HG03103 (cell line): Measurements from ENCODE around the gene SLC17A9.
"Not testable (repeated sequence)": the region's sequence is repeated elsewhere in the genome, so short reads cannot be mapped to it uniquely, and the experiment has no call there.

Experiments
- ATAC-seq: cut with Tn5 transposase; IDR thresholded peaks from one replicate; pipeline ENCODE4 v1.9.1; 2021; ENCODE audit warnings: low read depth; ENCODE audit not compliant: unreplicated experiment

Gene SLC17A9

GRCh38 chr20:62918831-62919230, 33.7 kb upstream of the SLC17A9 start:
- no peak for ATAC-seq

GRCh38 chr20:62920039-62920645, 32.4 kb upstream of the SLC17A9 start:
- ATAC-seq: no peak

- no peak for ATAC-seq
These were observed 31.3 kb upstream of the SLC17A9 start for GRCh38 chr20:62921119-62921687.

- ATAC-seq: no peak
These were observed 30.0 kb upstream of the SLC17A9 start for GRCh38 chr20:62922451-62922921.

- ATAC-seq: not testable (repeated sequence)
These were observed 29.3 kb upstream of the SLC17A9 start for GRCh38 chr20:62923059-62923668.

- ATAC-seq: no peak
These were observed 28.7 kb upstream of the SLC17A9 start for GRCh38 chr20:62923669-62924441.

GRCh38 chr20:62924442-62925075, 27.9 kb upstream of the SLC17A9 start:
- no peak for ATAC-seq

GRCh38 chr20:62925076-62925419, 27.5 kb upstream of the SLC17A9 start:
- ATAC-seq: no peak

- no peak for ATAC-seq
These were observed 26.9 kb upstream of the SLC17A9 start for GRCh38 chr20:62925420-62926228.

- ATAC-seq: peak; percentile 68
These were observed 26.0 kb upstream of the SLC17A9 start, which contains the start of gene DIDO1 for GRCh38 chr20:62926229-62927127. Gene DIDO1, minus strand, starts transcription at chr20:62926505.

- ATAC-seq: no peak
These were observed 25.3 kb upstream of the SLC17A9 start for GRCh38 chr20:62927128-62927705.

- no peak for ATAC-seq
These were observed 24.1 kb upstream of the SLC17A9 start for GRCh38 chr20:62928246-62928939.

- no peak for ATAC-seq
These were observed 23.4 kb upstream of the SLC17A9 start for GRCh38 chr20:62929051-62929538.

GRCh38 chr20:62931464-62931863, 21.0 kb upstream of the SLC17A9 start:
- no peak for ATAC-seq

- ATAC-seq: no peak
These were observed 18.5 kb upstream of the SLC17A9 start for GRCh38 chr20:62933966-62934365.

- no peak for ATAC-seq
These were observed 17.1 kb upstream of the SLC17A9 start for GRCh38 chr20:62935204-62935967.

GRCh38 chr20:62935968-62936585, 16.4 kb upstream of the SLC17A9 start:
- ATAC-seq: no peak
